Fibroblast of upper back skin (primary cell): ENCODE results near the gene OPN1MW.
A peak's percentile ranks its signal among the peaks of the same experiment; 100 is the strongest.
"Not testable (repeated sequence)": the region's sequence is repeated elsewhere in the genome, so short reads cannot be mapped to it uniquely, and the experiment has no call there.

Source experiments
- DNase-seq: peaks from one replicate; pipeline ENCODE4 v3.0.0-alpha.2; 2013

Gene OPN1MW

GRCh38 chrX:154182296-154182695 is at the start of gene OPN1MW:
Gene OPN1MW, plus strand, starts transcription at chrX:154182596. Its CDS starts 82 bp downstream, at chrX:154182678.
- not testable (repeated sequence) for DNase-seq

DNA sequence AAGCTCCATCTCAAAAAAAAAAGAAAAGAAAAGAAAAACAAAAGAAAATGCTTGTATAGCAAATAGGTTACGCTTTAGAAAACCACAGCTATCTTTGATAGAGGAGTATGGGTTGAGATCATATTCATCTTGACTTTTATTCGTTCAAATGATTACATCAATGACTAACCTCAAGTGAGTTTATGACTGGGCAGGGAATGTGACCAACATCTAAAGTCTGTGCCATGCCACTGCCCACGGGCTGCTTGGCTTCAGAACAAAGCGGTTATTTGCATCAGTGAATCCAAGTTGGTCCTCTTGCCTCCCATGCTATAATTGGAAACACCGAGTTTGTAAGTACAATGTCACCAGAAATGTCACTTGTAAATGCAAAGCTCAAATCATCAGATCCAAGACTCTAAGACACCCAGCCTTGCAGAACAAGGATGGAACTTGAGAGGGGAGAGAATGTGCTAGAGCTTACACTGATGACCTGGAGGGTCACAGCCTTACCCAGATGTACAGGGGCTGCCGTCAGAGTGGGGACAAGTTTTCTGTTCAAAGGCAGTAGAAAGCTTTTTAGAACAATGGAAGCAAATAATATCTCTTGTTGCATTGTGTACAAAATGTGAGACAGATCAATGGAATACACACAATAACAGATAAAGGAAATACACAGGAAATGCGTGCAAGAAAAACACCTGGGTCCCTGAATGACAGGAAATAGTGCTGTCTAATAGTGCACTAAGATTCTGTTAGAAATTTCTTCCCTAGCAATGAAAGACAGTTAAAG is 46.8 kb upstream of the OPN1MW start:
- DNase-seq, result no peak

DNA sequence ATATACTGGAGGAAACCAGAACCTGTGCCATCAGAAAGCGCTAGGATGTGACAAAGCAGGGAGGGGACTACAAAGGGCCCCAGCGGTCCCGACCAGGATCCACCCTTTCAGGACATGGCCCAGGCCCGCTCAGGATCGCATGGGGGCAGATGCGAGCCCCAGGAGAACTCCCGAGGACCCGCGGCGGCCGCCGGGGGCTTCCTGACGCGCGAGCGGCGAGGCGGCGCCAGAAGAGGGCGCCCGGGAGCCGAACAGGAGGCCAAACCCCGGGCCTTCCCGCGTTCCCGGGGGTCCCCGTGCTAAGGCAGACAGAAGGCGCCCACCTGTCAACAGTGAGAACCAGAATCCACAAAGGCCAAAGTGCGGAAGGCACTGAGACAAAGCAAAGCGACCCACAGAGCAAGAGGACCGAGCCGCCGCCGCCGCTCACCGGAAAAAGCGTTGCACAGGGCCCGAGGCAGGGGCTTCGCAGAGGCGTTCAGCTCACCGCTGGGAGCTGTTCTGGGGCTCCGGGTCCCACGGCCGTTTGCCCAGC is 45.7 kb upstream of the OPN1MW start:
- DNase-seq, result peak; percentile 47

DNA sequence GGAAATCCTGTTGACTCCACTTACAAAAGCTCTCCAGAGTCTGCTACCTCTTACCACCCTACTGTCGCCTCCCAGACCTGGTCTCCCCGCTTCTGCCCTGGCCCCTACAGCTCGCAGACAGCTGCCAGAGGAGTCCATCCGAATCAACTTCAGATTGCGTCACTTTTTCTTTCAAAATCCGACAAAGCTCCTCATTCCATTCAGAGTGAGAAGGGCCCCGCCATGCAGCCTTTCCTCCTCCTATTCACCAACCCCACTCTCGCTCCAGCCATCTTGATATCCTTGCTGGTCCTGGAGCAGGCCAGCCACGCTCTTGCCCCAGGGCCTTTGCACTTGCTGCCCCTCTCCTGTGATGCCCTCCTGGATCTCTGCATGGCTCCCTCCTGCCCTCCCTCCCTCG is 43.5 kb upstream of the OPN1MW start:
- no peak for DNase-seq

GRCh38 chrX:154140206-154140605 is 42.2 kb upstream of the OPN1MW start:
- no peak for DNase-seq

DNA sequence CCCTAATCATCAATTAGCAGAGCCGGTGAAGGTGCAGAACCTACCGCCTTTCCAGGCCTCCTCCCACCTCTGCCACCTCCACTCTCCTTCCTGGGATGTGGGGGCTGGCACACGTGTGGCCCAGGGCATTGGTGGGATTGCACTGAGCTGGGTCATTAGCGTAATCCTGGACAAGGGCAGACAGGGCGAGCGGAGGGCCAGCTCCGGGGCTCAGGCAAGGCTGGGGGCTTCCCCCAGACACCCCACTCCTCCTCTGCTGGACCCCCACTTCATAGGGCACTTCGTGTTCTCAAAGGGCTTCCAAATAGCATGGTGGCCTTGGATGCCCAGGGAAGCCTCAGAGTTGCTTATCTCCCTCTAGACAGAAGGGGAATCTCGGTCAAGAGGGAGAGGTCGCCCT is 41.7 kb upstream of the OPN1MW start:
- DNase-seq, result no peak

GRCh38 chrX:154142386-154142785 is 40.0 kb upstream of the OPN1MW start:
- no peak for DNase-seq

DNA sequence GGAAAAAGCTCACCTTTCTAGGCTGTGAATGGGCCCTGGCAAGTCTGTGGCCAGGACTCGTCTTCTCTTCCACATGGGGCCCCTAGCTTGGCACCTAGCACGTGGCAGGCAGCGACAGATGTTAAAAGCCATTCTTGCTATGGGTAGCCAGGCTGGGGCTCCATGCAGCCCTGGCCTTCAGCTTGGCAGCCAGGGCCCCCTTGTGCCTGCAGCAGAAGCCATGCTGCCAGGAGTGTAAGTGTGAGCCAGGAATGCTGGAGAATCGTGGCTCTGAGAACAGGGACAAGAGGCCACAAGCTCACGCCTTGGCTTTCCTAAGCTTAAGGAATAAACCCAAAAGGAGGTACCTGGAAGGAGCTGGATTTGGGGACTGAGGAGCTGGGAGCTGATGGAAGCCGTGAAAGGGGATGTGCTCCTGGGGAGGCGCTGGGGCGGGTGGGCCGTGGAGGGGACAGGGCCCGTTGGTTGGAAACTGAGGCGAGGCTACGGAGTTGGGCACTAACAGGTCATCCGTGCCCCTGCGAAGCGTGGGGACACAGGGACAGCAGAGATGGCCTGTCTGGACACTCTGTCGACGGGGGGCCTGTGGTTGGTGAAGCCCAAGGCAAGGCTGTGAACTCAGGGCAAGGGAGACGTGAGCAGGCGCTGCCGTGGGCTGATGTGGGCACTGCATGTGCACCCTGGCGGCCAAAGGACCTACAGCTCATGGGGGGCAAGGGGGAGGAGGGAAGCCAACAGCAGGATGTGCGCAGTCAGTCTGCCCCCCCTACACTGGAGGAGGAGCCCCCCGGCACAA is 39.2 kb upstream of the OPN1MW start:
- DNase-seq, result no peak

- not testable (repeated sequence) for DNase-seq
Observed at GRCh38 chrX:154144010-154144409, 38.4 kb upstream of the OPN1MW start, which contains the start of gene OPN1LW. Gene OPN1LW, plus strand, starts transcription at chrX:154144243. Its CDS starts 41 bp downstream, at chrX:154144284.

DNA sequence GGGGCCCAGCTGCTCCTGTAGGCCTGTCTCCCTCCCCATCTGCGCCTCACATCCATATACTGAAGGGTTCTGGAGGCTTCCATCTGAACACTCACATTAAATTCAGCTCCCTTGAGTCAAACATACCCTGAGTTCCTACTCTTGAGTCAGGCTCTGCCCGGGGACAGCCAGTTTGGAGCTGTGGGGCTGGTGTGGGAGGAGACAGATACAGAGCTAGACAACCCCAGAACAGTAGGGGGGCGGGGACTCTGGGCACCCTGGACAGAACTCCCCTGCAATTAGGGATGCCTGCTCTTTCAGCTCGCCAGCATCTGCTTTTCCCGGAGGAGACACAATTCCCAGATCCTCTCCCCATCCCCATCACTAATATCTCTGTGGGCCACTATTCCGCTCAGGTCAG is 31.4 kb upstream of the OPN1MW start:
- not testable (repeated sequence) for DNase-seq

DNA sequence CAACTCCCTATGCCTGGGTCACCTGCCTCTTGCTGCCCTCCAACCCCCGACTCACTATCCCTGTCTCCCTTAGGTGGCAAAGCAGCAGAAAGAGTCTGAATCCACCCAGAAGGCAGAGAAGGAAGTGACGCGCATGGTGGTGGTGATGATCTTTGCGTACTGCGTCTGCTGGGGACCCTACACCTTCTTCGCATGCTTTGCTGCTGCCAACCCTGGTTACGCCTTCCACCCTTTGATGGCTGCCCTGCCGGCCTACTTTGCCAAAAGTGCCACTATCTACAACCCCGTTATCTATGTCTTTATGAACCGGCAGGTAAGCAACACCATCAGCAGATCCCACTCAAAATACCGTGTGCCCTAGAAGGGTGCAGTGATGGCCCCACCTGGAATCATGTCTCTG is 26.2 kb upstream of the OPN1MW start:
- DNase-seq, result not testable (repeated sequence)

DNA sequence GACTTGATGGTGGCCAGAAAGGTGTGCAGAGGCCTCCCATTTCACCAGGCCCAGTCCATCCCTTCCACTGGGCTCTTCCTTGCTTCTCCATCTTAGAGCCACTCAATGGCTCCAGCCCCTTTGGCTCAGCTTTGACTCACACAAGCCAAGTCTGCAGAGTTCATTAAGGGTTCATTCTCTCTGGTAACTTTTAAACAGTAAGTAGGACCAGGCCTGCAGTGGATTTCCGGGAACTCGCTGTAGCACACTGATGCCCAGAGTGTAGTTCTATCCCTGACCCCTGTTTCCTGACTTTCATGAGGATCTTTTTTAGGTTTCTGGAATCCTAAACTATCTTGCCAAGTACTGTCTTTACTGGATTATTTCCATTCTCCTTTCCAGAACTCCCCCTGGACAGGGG is 25.2 kb upstream of the OPN1MW start:
- not testable (repeated sequence) for DNase-seq

DNA sequence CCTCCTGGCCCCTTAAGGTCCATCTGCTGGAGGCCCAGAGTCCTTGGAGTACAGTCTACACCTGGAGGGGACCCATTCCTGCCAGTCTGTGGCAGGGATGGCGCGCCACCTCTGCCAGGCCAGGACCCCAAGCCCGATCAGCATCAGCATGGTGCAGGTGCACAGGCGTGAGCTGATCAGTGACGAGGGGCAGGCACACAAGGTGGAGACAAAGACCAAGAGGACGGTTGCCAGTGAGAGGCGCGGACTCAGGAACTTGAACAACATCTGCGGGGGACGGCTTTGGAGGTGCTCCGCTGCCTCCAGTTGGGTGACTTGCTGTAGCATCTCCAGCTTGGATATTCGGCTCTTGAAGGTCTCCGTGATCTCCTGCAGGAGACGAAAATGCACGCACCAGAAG is 23.1 kb upstream of the OPN1MW start:
- not testable (repeated sequence) for DNase-seq

DNA sequence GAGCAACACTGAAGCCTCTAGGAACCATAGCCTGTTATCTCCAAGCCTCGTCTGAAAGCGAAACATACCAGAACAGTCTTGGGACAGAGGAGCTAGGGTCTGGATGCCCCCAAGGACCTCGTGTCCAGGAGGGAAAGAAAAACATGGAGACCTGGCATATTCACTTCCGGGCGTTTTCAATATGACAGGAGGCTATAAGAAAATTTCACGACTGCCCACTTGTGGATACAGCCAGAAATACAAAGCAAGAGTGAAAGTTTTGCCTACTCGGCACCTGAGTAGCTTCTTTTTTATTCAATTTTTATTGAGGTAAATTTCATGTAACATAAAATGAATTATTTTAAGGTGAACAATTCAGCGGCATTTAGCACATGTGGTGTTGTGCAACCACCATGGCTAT is 17.5 kb upstream of the OPN1MW start:
- not testable (repeated sequence) for DNase-seq

DNA sequence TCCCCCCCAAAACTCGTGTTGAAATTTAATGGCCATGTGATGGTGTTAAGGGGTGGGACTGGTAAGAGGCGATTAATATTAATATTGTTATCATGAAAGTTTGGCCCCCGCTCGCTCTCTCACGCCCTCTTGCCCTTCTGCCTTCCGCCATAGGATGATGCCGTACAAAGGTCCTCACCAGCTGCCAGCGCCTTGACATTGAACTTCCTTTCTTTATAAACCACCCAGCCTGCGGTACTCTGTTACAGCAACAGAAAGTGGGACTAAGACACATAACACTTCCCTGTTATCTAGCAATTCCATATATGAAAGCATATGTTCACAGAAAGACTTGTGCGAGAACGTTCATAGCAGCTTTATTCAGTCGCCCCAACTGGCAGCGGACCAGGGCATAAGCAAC is 14.0 kb upstream of the OPN1MW start:
- not testable (repeated sequence) for DNase-seq

DNA sequence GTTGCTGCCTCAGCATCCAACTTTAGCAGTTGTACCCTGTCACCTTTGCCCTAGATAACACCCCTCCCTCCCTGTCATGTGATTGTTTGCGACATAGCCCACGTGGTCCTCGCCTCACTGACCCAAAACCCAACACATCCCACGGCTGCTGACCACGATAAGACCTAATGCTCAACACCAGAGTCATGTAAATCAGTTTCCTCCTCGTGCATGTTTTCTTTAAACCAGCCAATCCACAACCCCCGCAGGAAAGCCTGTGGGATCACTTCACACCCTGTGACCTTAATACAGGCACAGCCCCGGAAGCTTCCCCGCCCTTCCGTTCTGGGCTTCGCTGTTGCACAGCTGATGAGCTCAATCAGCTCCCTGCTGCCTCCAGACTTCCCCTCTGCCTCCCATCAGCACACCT is 9.9 kb upstream of the OPN1MW start:
- not testable (repeated sequence) for DNase-seq

- not testable (repeated sequence) for DNase-seq
Observed at GRCh38 chrX:154174356-154174755, 8.0 kb upstream of the OPN1MW start.

DNA sequence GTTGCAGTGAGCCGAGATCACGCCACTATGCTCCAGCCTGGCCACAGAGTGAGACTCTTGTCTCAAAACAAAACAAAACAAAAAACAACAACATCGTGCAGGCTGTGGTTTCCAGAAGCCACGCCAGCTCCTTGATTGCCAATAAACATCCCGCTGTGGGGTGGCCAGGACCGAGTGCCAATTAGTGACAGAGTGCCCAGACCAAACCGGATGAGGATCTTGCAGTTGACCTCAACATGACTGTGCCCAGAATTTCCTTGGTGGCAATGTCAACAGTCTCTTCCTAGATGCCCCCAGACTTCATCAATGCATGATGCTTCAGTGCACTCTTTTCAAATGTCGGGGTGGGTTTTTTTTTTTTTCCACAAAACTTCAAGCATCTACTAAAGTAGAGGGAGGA is 1.4 kb downstream of the OPN1MW start:
- not testable (repeated sequence) for DNase-seq

DNA sequence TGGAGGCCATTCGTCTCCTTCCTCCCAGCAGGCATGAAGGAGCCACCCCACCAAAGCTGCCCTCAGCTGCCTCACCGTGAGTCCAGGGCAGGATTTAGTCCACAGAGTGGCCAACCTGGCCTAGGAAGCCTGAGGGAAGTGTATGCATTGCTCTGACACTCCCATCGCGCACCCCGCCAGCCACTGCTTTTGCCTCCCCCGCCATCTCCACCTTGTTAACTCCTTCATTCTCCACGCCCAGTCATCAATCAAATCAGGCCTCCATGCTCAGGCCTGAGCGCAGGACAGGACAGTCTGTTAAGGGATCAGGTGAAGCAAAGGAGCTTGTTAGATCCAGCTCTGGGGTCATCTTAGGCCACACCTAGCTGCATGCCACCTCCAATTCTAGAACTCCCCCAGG is 10.4 kb downstream of the OPN1MW start:
- DNase-seq, result not testable (repeated sequence)

- not testable (repeated sequence) for DNase-seq
Observed at GRCh38 chrX:154194316-154194715, 11.9 kb downstream of the OPN1MW start.

DNA sequence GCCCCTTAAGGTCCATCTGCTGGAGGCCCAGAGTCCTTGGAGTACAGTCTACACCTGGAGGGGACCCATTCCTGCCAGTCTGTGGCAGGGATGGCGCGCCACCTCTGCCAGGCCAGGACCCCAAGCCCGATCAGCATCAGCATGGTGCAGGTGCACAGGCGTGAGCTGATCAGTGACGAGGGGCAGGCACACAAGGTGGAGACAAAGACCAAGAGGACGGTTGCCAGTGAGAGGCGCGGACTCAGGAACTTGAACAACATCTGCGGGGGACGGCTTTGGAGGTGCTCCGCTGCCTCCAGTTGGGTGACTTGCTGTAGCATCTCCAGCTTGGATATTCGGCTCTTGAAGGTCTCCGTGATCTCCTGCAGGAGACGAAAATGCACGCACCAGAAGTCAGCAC is 14.1 kb downstream of the OPN1MW start:
- DNase-seq, result not testable (repeated sequence)

GRCh38 chrX:154209670-154210418 is 27.4 kb downstream of the OPN1MW start:
- DNase-seq, result not testable (repeated sequence)

DNA sequence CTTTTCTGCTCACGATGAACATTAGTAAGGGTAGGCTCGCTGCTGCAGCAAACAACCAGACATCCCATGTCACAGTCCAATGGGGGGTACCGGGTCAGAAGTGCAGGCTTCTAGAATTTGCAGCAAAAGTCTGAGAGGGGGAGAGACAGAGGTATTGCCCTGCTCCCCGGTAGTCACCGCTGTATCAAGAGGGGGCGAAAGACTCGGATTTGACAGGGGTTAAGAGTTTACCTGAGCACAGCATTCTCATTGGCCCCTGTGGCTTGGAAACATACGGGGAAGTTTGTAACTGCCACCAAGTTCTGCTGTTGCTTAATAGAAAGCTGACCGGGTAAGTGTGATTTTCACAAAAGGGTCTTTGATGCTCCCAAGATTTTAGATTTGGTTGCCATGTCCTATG is 28.7 kb downstream of the OPN1MW start:
- DNase-seq, result not testable (repeated sequence)
